ENCODE data around the gene SOX9.

GRCh38 chr17:72087876-72088275, 32.9 kb upstream of the SOX9 start:
- TF ChIP-seq, protein P1, sequence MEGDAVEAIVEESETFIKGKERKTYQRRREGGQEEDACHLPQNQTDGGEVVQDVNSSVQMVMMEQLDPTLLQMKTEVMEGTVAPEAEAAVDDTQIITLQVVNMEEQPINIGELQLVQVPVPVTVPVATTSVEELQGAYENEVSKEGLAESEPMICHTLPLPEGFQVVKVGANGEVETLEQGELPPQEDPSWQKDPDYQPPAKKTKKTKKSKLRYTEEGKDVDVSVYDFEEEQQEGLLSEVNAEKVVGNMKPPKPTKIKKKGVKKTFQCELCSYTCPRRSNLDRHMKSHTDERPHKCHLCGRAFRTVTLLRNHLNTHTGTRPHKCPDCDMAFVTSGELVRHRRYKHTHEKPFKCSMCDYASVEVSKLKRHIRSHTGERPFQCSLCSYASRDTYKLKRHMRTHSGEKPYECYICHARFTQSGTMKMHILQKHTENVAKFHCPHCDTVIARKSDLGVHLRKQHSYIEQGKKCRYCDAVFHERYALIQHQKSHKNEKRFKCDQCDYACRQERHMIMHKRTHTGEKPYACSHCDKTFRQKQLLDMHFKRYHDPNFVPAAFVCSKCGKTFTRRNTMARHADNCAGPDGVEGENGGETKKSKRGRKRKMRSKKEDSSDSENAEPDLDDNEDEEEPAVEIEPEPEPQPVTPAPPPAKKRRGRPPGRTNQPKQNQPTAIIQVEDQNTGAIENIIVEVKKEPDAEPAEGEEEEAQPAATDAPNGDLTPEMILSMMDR (IDR thresholded peaks at IDR 0.05), result no peak
- TF ChIP-seq POLR2A (IDR thresholded peaks at IDR 0.05), result no peak

Measured in sigmoid colon (tissue), 3 donors.